HG02852 (cell line): ENCODE measurements around the gene PDE4B.
A peak's percentile ranks its signal among the peaks of the same experiment; 100 is the strongest.

Experiments
- ATAC-seq: cut with Tn5 transposase; IDR thresholded peaks from one replicate; pipeline ENCODE4 v1.9.1; 2021; ENCODE audit warnings: mild to moderate bottlenecking, moderate library complexity; ENCODE audit not compliant: unreplicated experiment

PDE4B gene

DNA sequence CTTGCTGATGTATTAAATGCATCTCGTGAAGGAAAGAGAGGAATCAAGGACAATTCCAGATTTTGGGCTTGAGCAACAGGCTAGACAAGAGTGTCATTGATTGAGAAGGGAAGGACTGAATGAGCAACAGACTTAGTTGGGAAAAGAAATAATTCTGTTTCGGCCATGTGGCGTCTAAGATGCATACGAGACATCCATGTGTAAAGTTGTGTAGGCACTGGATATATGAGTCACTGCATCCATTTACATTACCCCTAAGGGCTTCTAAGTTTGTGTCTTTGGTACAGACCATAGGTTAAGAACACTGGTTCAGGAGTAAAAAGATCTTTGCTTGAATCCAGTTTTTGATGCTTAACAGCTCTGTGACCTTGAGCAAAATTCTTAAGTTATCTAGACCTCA is 434.3 kb downstream of the PDE4B start:
- ATAC-seq, result no peak

- no peak for ATAC-seq
Measured at GRCh38 chr1:66227966-66228365, 435.3 kb downstream of the PDE4B start.

DNA sequence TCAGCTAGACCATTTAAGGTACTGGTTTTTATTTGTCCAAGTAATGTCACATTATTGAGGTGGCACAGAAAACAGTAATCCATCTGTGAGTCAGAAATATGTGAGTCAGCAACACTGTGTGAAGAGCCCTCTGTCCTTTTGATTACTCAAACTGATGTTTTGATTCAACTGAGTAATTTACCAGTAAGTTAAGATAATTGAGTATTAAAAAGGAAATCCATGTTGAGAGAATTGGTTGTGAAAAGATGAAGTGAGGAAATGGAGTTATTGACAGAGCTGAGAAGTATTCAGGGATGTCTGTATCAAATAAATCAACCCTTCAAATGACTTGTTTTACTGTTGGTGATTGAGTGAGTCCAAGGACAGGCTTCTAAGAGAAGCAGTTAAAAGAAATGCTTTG is 438.5 kb downstream of the PDE4B start:
- ATAC-seq, result no peak

DNA sequence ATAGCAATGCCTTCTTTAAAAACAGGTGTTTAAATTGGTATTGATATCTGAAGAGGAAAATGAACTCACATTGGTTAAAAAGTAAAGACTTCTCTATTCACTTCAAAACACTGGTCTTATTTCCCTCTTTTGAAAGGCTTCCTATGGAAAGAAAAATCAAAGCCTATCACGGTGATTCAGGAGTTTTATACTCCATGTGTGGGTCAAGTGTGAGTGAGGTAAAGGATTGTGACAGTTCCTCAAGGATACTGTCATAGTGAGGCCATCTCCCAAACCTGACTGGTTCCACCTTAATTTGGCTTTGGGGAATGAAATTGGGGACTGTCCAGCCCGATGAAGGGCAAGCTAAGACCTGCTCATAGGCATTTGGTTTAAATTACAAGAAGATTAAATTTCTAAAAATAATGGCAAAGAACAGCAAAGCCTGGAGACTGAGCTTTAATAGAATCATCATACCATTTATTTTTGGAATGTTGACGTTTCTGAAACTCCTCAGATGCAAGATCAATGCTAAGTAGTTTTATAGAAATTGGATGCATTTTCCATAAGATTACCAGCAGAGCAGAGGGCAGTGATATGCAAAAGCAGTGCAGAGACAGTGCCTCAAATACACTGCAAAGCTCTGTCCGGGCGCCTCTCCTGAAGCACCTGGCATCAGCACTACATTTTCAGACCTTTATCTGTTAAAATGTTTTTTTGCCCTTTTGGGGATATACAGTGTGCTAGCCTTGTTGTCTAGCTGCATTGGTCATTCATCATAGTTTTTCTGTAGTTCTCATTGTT is 439.2 kb downstream of the PDE4B start:
- no peak for ATAC-seq

- no peak for ATAC-seq
Measured at GRCh38 chr1:66237042-66237441, 444.3 kb downstream of the PDE4B start.

DNA sequence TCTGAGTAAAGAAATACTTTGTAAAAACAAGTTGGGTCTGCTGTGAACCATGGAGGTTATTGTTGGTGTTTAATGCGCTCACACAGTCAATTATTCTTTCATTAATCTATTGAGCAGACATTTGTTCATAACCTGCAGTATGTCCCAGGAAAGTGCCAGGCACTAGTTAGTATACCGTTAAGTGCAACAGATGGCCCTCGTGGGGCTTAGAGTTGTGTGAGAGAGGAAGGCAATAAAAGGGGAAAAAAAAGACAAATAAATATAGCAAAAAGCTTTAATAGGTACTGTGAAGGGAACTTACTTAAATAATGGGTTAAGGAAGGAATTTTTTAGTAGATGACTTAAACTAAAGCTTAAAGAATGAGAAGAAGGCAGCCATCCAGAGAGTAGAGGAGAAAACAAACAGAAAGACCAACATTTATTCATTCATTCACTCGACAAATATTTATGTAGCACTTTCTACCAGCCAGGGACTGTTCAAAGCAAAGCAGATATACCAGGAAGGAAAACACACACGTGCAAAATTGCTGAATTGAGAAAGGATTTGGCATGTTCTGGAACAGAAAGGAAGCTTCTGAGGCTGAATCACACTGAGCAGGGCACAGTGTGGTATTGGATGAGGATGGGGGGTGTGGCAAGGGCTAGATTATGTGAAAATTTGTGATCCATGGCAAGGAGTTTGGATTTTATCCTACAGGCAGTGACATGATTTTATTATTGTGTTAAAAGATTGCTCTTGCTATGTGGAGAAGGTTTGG is 445.2 kb downstream of the PDE4B start:
- ATAC-seq, result no peak

GRCh38 chr1:66239834-66240233 is 447.1 kb downstream of the PDE4B start:
- ATAC-seq, result no peak

- ATAC-seq, result no peak
Measured at GRCh38 chr1:66240491-66241484, 448.1 kb downstream of the PDE4B start.

DNA sequence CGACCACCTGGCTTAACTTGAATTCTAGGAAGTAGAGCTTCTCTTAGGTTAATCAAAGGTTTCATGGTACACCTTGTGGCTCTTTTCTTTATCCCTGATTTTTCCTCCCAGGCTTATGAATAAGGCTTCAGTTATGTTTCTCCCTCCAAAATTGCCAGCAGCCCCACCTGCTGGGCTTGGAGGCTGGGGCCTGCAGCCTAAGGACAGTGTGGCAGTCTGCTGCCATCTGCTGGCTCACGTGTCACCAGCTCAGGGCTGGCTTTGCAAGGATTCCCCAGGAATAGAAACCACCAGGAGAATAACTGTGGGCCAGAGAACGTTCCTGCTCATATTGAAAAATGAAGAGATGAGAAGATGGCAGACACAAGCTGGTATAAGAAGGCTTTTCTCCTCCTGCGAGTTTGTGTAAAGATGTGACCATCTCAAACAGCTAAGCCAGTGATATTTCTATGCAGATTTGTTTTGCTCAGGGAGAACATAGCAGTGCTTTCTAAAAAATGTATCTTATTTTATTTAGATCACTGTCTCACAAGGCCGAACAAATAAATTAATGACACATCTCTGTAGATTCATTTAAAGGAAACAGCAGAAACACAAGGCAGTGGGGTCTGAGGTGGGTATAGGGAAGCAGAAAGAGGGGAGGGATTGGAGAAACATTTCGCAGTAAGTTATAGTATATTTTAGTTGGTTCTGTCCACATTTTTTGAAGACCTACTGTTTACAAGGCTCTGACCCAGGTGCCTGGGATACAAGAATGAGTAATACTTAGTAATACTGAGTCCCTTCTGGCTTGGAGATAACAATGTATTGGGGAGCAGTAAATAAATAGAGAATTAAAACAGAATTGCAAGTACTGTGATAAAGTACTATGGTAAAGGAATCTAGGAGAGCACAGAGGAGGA is 450.2 kb downstream of the PDE4B start:
- ATAC-seq, result peak; percentile 67

- no peak for ATAC-seq
Measured at GRCh38 chr1:66243548-66244130, 450.9 kb downstream of the PDE4B start.

DNA sequence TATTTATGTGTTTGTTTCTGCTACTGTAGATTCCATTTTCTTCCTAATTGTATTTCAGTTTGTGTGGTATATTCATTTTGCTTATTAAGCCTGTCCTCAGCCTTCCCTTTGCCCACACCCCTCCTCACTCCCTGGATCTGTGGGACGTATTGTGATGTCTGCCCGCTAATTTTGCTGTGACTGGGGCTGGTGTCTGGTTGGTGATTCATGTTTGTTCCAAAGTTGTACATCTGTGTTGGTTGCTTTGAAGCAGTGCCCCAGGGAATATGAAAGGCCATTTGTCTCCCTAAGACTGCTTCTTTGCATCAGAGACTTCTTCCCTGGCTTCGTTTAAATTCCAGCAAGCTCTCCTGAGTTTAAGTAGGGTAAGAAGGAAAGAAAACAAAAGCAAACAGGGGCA is 451.7 kb downstream of the PDE4B start:
- ATAC-seq, result no peak

GRCh38 chr1:66245691-66246090 is 453.0 kb downstream of the PDE4B start:
- ATAC-seq, result no peak

DNA sequence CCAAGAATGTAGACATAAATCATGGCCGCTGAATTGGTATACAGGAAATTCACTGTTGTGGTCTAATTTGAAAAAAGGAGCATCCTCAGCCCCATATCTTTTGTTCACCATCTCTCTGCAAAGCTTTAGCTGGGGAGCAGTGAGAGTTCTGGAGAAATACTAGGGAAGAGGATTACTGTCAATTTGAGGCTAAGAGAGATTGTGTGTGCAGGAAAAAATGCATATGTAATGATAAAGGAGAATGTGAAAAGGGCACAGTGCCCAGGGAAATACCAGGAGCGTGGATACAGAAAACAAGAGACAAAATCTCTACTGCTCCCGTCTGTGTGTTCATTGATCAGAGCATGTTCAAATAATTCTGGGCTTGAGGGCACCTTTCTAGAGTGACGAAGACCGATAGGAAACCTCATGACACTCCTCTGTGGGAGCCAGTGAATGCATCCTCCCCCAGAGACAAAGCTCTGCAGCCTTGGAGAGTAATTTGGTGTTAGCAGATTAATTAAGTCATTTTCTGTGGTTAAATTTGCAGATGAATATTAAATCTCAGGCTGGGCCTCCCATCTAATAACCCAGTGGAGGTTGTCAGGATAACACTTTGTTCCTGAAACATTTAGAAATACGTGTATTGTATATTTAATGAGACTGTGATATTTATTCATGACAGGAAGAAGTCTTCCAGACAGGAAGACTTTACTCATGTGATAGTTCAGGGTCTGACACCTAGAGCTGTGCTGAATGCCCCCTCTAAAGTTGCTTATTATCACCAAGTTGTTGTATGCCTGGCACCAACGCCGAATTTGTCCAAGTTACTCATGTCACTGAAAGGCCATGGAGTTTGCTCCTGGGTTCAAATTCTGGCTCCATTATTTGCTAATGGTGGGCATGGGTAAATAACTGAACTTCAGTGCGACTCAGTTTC is 453.9 kb downstream of the PDE4B start:
- ATAC-seq, result no peak

GRCh38 chr1:66247415-66248208 is 454.9 kb downstream of the PDE4B start:
- peak; percentile 66 for ATAC-seq

- ATAC-seq, result no peak
Measured at GRCh38 chr1:66248257-66248656, 455.6 kb downstream of the PDE4B start.

DNA sequence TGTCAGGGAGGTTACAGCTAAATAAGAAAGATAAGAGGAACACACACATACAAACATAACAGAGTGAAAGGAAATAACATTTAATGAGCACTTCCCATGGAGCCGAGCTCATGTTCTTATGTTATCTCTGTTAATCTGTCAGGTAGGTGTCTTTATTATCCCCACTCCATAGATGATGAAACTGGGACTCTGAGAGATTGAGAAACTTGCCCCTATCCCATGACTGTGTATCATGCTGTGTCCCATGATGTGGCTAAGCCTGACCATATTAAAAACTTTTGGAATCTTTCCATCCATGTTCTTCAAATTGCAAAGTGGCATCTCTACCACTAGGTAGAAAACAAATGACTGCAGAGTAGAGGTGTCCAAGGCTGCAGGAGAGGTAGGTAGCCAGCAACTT is 456.1 kb downstream of the PDE4B start:
- no peak for ATAC-seq

GRCh38 chr1:66250075-66250474 is 457.4 kb downstream of the PDE4B start:
- no peak for ATAC-seq

GRCh38 chr1:66250478-66250877 is 457.8 kb downstream of the PDE4B start:
- no peak for ATAC-seq
